Mesendoderm (in vitro differentiated cells): ENCODE data around the gene URI1.

ENCODE experiments used
- DNase-seq: peaks from one replicate; pipeline ENCODE4 v3.0.0; 2013
- H2AK5ac ChIP-seq: 2 replicates; pipeline ENCODE4 v1.6.1; 2013; ENCODE audit warnings: low read length, inconsistent platforms
- H2BK120ac ChIP-seq: 2 replicates; pipeline ENCODE4 v1.6.1; 2013; ENCODE audit warnings: low read depth, mild to moderate bottlenecking, low read length, moderate library complexity, mixed read lengths
- H2BK15ac ChIP-seq: replicated peaks from 2 replicates; pipeline ENCODE4 v1.6.1; 2013; ENCODE audit warnings: low read depth, mild to moderate bottlenecking, moderate library complexity
- H2BK5ac ChIP-seq: 2 replicates; pipeline ENCODE4 v1.6.1; 2013; ENCODE audit warnings: low read length, inconsistent platforms
- H3K18ac ChIP-seq: 2 replicates; pipeline ENCODE4 v1.6.1; 2013; ENCODE audit warnings: mild to moderate bottlenecking, low read length, mixed read lengths
- H3K23ac ChIP-seq: one replicate; pipeline ENCODE4 v1.6.1; 2013; ENCODE audit warnings: low read length
- H3K27ac ChIP-seq: 2 replicates; pipeline ENCODE4 v1.5.1; 2013; ENCODE audit warnings: low read depth, mild to moderate bottlenecking, inconsistent platforms, low read length, moderate library complexity
- H3K27me3 ChIP-seq: 2 replicates; pipeline ENCODE4 v1.6.1; 2013; ENCODE audit warnings: low read length, control low read depth, mild to moderate bottlenecking, inconsistent platforms; ENCODE audit not compliant: insufficient read depth, poor library complexity
- H3K36me3 ChIP-seq: 2 replicates; pipeline ENCODE4 v1.6.1; 2013; ENCODE audit warnings: low read length, inconsistent platforms; ENCODE audit not compliant: control insufficient read depth, insufficient read depth
- H3K4ac ChIP-seq: one replicate; pipeline ENCODE4 v1.6.1; 2013; ENCODE audit warnings: low read depth, mild to moderate bottlenecking, low read length, moderate library complexity
- H3K4me1 ChIP-seq: 2 replicates; pipeline ENCODE4 v1.6.1; 2013; ENCODE audit warnings: low read depth, low read length, inconsistent platforms; ENCODE audit not compliant: control insufficient read depth
- H3K4me2 ChIP-seq: 2 replicates; pipeline ENCODE4 v1.6.1; 2013; ENCODE audit warnings: low read length
- H3K4me3 ChIP-seq: 2 replicates; pipeline ENCODE4 v1.5.1; 2013; ENCODE audit warnings: mild to moderate bottlenecking, low read length
- H3K56ac ChIP-seq: one replicate; pipeline ENCODE4 v1.6.1; 2013; ENCODE audit warnings: low read length
- H3K79me1 ChIP-seq: 2 replicates; pipeline ENCODE4 v1.6.1; 2013; ENCODE audit warnings: low read length, inconsistent platforms
- H3K79me2 ChIP-seq: 2 replicates; pipeline ENCODE4 v1.6.1; 2013; ENCODE audit warnings: mild to moderate bottlenecking, low read length; ENCODE audit not compliant: control insufficient read depth, insufficient read depth
- H3K9ac ChIP-seq: 2 replicates; pipeline ENCODE4 v1.6.1; 2013; ENCODE audit warnings: low read length, inconsistent platforms
- H4K5ac ChIP-seq: one replicate; pipeline ENCODE4 v1.6.1; 2013; ENCODE audit warnings: low read length
- H4K8ac ChIP-seq: one replicate; pipeline ENCODE4 v1.6.1; 2013; ENCODE audit warnings: low read depth, mild to moderate bottlenecking, control low read depth, low read length, moderate library complexity
- WGBS: extraction: QIAGEN DNeasy Blood & Tissue Kit; methylation state at CpG from one replicate; pipeline ENCODE4 v1.1.7; 2013; ENCODE audit warnings: low lambda C conversion rate, missing lambda C conversion rate; ENCODE audit not compliant: insufficient coverage; ENCODE audit errors: extremely low coverage; 5-methylcytosine and 5-hydroxymethylcytosine counted together

URI1 gene

DNA sequence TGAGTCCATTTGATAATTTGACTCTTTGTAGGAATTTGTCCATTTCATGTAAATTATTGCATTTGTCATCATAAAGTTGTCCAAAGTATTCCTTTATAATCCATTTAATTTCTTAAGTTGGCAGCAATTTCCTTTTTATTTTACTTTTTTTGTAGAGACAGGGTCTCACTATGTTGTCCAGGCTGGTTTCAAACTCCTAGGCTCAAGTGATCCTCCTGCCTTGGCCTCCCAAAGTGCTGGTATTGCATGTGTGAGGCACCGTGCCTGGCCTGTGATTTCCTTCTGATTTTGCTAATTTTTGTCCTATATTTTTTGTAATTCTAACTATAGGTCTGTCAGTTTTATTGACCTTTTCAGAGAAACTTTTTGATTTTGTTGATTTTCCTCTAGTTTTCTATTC lies 84.9 kb downstream of the URI1 start:
- no peak overlapping the region for H4K5ac ChIP-seq
- no peak overlapping the region for H3K27ac ChIP-seq
- no peaks in the 10 kb centered on the region for H3K36me3 ChIP-seq
- H2BK120ac ChIP-seq: no peak overlapping the region
- no peak overlapping the region for H3K56ac ChIP-seq
- no peak overlapping the region for H2BK15ac ChIP-seq
- no peak overlapping the region for H4K8ac ChIP-seq
- H3K27me3 ChIP-seq: no peaks in the 10 kb centered on the region
- no peak for DNase-seq
- no peak overlapping the region for H3K4ac ChIP-seq
- no peak overlapping the region for H2AK5ac ChIP-seq
- H3K4me1 ChIP-seq: no peaks in the 10 kb centered on the region
- no peak overlapping the region for H3K4me3 ChIP-seq
- no peak overlapping the region for H2BK5ac ChIP-seq
- no peaks in the 10 kb centered on the region for H3K79me1 ChIP-seq
- no peak overlapping the region for H3K4me2 ChIP-seq
- no peak overlapping the region for H3K9ac ChIP-seq
- H3K18ac ChIP-seq: no peak overlapping the region
- H3K79me2 ChIP-seq: no peaks in the 10 kb centered on the region
- no peak overlapping the region for H3K23ac ChIP-seq
- no CpG with 5 or more reads among the region's 1 CpG for WGBS

DNA sequence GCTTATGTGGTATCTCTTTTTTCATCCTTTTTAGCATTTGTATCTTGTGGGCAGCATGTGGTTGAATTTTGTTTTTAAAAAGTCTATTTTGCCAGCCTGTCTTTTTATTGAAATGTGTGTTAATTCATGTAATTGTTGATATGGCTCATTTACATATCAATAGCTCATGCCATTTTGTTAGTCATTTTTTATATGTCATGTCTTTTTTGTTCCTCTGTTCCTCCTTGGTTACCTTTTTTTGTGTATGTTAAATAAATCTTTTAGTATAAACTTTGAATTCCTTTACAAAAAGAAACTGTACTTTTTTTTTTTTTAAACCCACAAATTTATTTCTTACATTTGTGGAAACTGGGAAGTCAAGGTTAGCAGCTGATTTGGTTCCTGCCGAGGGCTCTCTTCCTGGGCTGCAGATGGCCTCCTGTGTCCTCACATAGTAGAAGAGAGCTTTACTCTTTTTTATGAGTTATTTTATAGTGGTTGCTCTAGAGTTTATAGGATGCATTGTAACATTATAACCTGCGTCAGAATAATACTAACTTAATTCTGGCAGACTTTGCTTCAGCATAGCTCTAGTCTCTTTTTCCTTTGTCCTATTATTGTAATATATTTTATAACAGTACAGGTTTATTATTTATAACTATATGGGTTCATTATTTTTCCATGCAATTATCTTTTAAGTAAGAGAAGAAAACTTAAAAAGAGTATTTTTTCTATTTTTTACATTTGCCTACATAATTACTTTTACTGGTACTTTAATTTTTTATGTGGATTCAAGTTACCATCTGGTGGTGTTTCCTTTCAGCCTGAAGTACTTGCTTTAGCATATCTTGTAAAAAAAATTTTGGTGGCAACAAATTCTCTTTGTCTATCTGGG lies 86.3 kb downstream of the URI1 start:
- H3K79me2 ChIP-seq: no peaks in the 10 kb centered on the region
- no peaks in the 10 kb centered on the region for H3K4me1 ChIP-seq
- no peaks in the 10 kb centered on the region for H3K27me3 ChIP-seq
- H3K56ac ChIP-seq: no peak overlapping the region
- no peak overlapping the region for H2AK5ac ChIP-seq
- no peak for DNase-seq
- no peak overlapping the region for H3K9ac ChIP-seq
- no peak overlapping the region for H3K4ac ChIP-seq
- no peak overlapping the region for H3K23ac ChIP-seq
- no peak overlapping the region for H3K4me2 ChIP-seq
- H4K5ac ChIP-seq: no peak overlapping the region
- no peak overlapping the region for H3K27ac ChIP-seq
- H3K18ac ChIP-seq: no peak overlapping the region
- H2BK5ac ChIP-seq: no peak overlapping the region
- no peaks in the 10 kb centered on the region for H3K79me1 ChIP-seq
- H2BK15ac ChIP-seq: no peak overlapping the region
- WGBS: no CpG with 5 or more reads among the region's 2 CpGs
- H3K4me3 ChIP-seq: no peak overlapping the region
- no peaks in the 10 kb centered on the region for H3K36me3 ChIP-seq
- no peak overlapping the region for H2BK120ac ChIP-seq
- H4K8ac ChIP-seq: no peak overlapping the region

DNA sequence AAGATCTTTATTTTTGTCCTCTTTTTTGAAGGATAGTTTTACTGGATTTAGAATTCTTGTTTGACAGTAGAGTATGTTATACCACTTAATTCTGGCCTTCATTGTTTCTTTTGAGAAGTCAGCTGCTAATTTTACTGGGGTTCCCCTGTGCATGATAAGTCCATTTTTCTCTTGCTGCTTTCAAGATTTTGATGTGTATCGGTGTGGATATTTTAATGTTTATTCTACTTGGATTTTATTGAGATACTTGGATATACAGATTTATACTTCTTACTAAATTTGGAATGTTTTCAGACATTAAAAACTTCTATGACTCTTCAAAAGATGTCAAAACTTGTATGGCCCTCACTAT lies 86.9 kb downstream of the URI1 start:
- Histone ChIP-seq H3K4ac (no peak overlapping the region), H3K9ac (no peak overlapping the region), H4K5ac (no peak overlapping the region), H2BK120ac (no peak overlapping the region), H3K4me2 (no peak overlapping the region), H2BK5ac (no peak overlapping the region), H4K8ac (no peak overlapping the region), H3K23ac (no peak overlapping the region), H3K79me1 (no peaks in the 10 kb centered on the region), H3K36me3 (no peaks in the 10 kb centered on the region), H3K27me3 (no peaks in the 10 kb centered on the region), H2AK5ac (no peak overlapping the region), H3K4me3 (no peak overlapping the region), H3K79me2 (no peaks in the 10 kb centered on the region), H3K56ac (no peak overlapping the region), H3K27ac (no peak overlapping the region), H3K4me1 (no peaks in the 10 kb centered on the region), H2BK15ac (no peak overlapping the region), H3K18ac (no peak overlapping the region)
- DNase-seq: no peak
- WGBS: no CpG with 5 or more reads among the region's 1 CpG

DNA sequence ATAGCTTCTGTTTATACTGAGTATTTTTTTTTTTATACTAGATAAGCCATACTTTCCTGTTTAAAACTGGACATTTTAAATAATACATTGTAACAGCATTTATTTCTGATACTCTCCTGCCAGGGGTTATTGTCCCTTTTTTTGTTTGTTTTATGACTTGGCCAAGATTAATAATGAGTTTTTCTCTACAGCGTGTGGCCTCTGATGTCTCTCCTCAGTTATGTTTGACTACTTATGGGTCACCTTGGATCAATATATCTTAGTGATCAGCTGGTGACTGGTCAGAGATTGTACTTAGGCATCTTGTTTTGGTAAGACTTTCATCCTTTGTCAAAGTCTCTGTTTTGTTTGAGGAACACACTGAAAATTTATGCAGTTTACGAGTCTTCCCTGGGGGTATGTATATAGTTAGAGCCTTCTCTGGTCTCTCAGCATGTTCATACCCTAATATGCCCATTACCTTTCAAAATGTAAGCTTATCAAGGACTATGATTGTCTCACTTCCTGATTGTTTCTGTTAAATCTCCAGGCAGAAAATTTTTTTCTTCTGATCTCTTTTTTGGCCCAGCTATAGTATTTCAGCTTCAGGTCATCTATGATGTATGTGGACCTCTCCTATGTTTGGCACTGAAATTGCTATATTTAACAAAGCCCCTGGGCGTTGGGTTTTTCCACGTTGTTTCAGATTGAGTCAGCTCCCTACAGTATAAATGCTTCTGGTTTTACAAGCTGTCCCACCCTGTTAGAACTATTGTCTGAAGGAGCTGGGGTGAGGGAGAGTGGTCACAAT lies 87.9 kb downstream of the URI1 start:
- H2AK5ac ChIP-seq: no peak overlapping the region
- H4K5ac ChIP-seq: no peak overlapping the region
- no peak overlapping the region for H4K8ac ChIP-seq
- H2BK120ac ChIP-seq: no peak overlapping the region
- no peak overlapping the region for H3K18ac ChIP-seq
- no peak overlapping the region for H3K23ac ChIP-seq
- no peak overlapping the region for H2BK15ac ChIP-seq
- no peak overlapping the region for H2BK5ac ChIP-seq
- no peak overlapping the region for H3K9ac ChIP-seq
- H3K4ac ChIP-seq: no peak overlapping the region
- no peak overlapping the region for H3K4me3 ChIP-seq
- no CpG with 5 or more reads among the region's 4 CpGs for WGBS
- H3K79me1 ChIP-seq: no peaks in the 10 kb centered on the region
- no peaks in the 10 kb centered on the region for H3K79me2 ChIP-seq
- DNase-seq: no peak
- no peaks in the 10 kb centered on the region for H3K27me3 ChIP-seq
- no peaks in the 10 kb centered on the region for H3K36me3 ChIP-seq
- no peaks in the 10 kb centered on the region for H3K4me1 ChIP-seq
- H3K4me2 ChIP-seq: no peak overlapping the region
- no peak overlapping the region for H3K27ac ChIP-seq
- no peak overlapping the region for H3K56ac ChIP-seq

GRCh38 chr19:30034321-30034720 lies 92.3 kb downstream of the URI1 start:
- H2BK120ac ChIP-seq: no peak overlapping the region
- no peaks in the 10 kb centered on the region for H3K4me1 ChIP-seq
- H3K36me3 ChIP-seq: no peaks in the 10 kb centered on the region
- H3K4me2 ChIP-seq: no peak overlapping the region
- DNase-seq: no peak
- H2BK15ac ChIP-seq: no peak overlapping the region
- H3K56ac ChIP-seq: no peak overlapping the region
- H2AK5ac ChIP-seq: no peak overlapping the region
- no peak overlapping the region for H3K18ac ChIP-seq
- no CpG with 5 or more reads among the region's 1 CpG for WGBS
- H3K4me3 ChIP-seq: no peak overlapping the region
- no peak overlapping the region for H4K8ac ChIP-seq
- no peaks in the 10 kb centered on the region for H3K79me1 ChIP-seq
- no peak overlapping the region for H3K23ac ChIP-seq
- H3K9ac ChIP-seq: no peak overlapping the region
- no peaks in the 10 kb centered on the region for H3K27me3 ChIP-seq
- no peaks in the 10 kb centered on the region for H3K79me2 ChIP-seq
- no peak overlapping the region for H3K4ac ChIP-seq
- H3K27ac ChIP-seq: no peak overlapping the region
- no peak overlapping the region for H4K5ac ChIP-seq
- H2BK5ac ChIP-seq: no peak overlapping the region
